Rectal smooth muscle tissue (tissue), 1 donor: ENCODE results near the gene ATG16L2.

ENCODE experiments used
- H3K27ac ChIP-seq: one replicate; pipeline ENCODE4 v1.7.0; 2013; ENCODE audit warnings: low read depth, low read length, inconsistent platforms
- H3K27me3 ChIP-seq: one replicate; pipeline ENCODE4 v1.7.0; 2013; ENCODE audit warnings: low read length; ENCODE audit not compliant: control insufficient read depth, insufficient read depth
- H3K36me3 ChIP-seq: one replicate; pipeline ENCODE4 v1.7.0; 2013; ENCODE audit warnings: low read length; ENCODE audit not compliant: control insufficient read depth, insufficient read depth
- H3K4me1 ChIP-seq: one replicate; pipeline ENCODE4 v1.7.0; 2013; ENCODE audit warnings: low read length; ENCODE audit not compliant: control insufficient read depth, insufficient read depth
- H3K4me3 ChIP-seq: one replicate; pipeline ENCODE4 v1.7.0; 2013; ENCODE audit warnings: low read length
- H3K9ac ChIP-seq: one replicate; pipeline ENCODE4 v1.7.0; 2013; ENCODE audit warnings: low read length

The ATG16L2 gene

DNA sequence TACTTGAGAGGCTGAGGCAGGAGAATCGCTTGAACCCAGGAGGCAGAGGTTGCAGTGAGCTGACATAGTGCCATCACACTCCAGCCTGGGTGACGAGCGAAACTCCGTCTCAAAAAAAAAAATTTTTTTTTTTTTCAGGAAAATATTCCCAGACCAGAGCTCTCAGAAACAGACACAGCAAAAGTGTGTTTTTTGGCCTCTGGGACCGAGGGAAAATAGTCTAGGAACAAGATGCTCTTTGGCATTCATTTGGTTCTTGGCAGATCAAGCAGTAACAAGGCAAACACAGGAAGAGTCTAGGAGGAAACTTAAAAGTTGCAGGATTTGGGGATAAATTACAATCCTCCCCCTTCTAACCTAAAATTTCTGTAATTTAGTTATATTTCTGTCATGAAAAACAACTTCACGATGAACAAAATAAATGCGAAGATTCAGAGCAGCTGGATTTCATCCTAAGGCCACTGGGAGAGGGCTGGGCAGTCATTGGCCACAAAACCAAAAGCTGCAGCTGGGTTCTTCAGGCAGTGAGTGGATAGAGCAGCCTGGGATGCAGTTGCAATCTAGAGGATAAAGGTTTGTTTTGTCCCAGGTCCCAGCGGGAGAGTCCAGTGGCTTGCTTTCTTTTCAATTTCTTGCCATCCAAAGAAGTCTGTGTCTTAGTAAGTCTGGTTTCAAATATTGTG, 19.7 kb downstream of the ATG16L2 start:
- no peaks in the 10 kb centered on the region for H3K4me1 ChIP-seq

DNA sequence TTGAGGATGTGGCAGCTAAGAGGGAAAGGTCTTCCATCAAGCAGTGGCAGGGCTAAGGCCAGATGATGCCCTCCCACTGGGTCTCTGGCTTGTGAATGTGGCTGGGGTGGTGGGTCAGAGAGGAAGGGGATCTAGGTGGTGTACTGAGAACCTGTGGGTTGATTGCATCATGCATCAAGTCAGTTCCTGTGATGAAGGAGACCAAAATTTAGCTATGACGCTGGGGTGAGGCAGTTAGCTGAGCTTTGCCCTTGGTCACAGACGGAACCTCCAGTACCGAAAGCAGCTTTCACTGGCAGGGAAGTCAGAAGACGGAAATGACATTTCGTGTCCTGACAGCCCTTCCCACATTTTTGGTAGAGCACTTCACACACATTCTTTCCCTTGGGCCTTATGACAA, 20.7 kb downstream of the ATG16L2 start:
- H3K4me1 ChIP-seq = no peaks in the 10 kb centered on the region
- peaks cover 5% of the 10 kb centered on the region for H3K36me3 ChIP-seq
- H3K9ac ChIP-seq = no peak overlapping the region
- H3K4me3 ChIP-seq = no peak overlapping the region
- no peaks in the 10 kb centered on the region for H3K27me3 ChIP-seq
- peak overlapping the region; percentile 1 for H3K27ac ChIP-seq

More for the DNA sequence above, 19.7 kb downstream of the ATG16L2 start:
- Histone ChIP-seq H3K9ac (no peak overlapping the region), H3K4me3 (no peak overlapping the region), H3K27ac (no peak overlapping the region), H3K36me3 (peaks cover 4% of the 10 kb centered on the region), H3K27me3 (no peaks in the 10 kb centered on the region)

DNA sequence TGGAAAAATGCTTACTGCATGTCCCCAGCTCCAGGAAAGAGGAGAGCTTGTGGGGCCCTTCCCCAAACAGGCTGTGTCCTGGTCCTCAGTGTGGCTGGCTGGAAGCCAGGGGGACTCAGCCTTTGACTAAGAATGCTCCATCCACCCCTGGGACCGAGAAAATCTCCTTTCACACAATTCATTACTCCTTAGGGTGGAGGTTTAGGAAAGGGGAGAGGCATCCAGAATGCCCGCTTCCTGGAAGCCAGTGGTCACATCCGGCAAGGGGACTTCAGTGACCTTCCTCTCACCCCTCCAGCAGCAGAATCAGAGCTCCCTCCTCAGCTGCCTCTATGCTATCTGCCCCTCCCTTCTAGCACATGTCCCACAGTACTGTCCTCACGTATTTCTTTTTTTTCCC, 21.9 kb downstream of the ATG16L2 start:
- Histone ChIP-seq H3K36me3 (peaks cover 10% of the 10 kb centered on the region), H3K4me1 (no peaks in the 10 kb centered on the region), H3K27me3 (no peaks in the 10 kb centered on the region), H3K27ac (no peak overlapping the region), H3K9ac (no peak overlapping the region), H3K4me3 (no peak overlapping the region)

DNA sequence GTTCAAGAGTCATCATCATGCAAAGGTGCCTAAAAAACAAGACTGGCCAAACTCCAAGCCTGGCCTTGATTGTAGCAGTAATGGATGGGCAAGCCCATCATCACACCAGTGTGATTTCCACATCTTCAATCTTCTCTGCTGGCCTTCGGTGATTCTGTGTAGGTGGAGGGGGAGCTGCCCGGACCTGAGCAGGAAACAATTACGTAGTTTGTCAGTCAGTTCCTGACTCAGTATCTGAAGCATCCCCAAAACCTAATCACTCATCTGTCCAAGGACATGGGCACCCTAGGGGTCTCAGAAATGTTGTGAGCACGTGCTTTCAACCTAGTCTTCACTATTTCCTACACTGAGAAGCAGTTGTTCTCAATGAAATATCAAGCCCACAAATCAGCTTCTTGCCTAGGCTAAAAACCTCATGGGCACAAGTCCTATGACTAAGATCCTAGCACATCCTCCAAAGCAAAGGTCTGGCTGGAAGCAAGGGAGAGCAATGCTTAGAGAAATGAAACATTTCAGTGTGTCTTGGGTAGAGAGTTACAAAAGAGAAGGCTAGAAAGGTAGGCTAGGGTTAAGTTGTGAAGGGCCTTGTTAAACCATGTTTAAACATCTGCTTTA, 24.6 kb downstream of the ATG16L2 start:
- Histone ChIP-seq H3K36me3 (peaks cover 13% of the 10 kb centered on the region), H3K4me3 (no peak overlapping the region), H3K27me3 (no peaks in the 10 kb centered on the region), H3K27ac (no peak overlapping the region), H3K4me1 (no peaks in the 10 kb centered on the region), H3K9ac (no peak overlapping the region)

DNA sequence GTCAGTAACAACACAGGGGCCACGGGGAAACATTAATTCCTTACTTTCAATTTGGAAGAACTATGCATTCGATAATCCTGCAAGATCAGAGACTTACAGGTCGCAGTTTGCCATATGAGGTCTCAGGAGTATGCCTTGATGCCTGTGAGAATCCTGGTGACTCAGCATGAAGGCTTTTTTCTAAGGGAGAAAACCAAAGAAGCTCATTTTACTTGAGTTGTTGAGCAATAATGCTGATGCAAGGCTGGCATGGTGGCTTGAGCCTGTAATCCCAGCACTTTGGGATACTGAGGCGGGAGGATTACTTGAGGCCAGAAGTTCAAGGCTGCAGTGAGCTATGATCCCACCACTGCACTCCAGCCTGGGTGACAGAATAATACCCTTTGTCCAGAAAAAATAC, 26.6 kb downstream of the ATG16L2 start:
- Histone ChIP-seq H3K4me3 (no peak overlapping the region), H3K4me1 (no peaks in the 10 kb centered on the region), H3K36me3 (peaks cover 13% of the 10 kb centered on the region), H3K27ac (no peak overlapping the region), H3K27me3 (no peaks in the 10 kb centered on the region), H3K9ac (no peak overlapping the region)

DNA sequence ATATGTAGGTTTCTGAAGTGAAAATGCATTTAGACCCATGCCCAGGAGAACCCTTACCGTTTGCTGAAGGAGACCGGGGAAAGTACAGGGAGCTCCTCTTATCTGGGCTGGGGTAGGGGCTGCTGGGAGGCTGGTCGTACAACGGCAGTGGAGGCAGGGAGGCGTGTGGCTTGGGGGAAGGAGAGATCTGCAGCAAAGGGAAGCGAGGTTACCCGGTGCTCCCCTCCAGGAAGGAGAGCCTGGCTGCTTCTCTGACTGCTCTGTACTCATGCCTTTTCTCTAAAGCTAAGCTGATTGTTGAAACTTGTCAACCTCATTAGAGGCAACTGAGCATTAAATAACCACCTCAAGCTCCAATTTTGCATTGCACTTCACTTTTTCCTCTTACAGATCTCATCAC, 27.2 kb downstream of the ATG16L2 start:
- Histone ChIP-seq H3K27ac (no peak overlapping the region), H3K4me1 (no peaks in the 10 kb centered on the region), H3K27me3 (no peaks in the 10 kb centered on the region), H3K36me3 (peaks cover 13% of the 10 kb centered on the region), H3K4me3 (no peak overlapping the region), H3K9ac (no peak overlapping the region)

DNA sequence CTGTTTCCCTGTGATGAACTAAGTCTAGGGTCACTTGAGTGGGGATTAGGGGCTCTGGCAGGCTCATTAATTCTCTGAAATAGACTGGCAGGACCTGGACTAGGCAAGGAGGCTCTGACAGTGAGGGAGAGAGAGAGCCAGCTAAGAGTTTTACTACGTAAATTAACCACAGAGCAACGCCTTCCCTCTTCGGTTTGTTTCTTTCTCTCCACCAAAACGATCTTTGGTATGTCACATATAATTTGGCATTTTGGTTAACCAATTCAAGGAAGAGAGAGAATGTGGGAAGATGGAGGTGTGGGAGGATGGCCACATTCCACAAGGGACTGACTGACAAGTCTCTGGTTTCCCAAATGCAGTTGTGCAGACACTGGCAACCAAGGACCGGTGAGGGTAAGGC, 27.9 kb downstream of the ATG16L2 start:
- H3K36me3 ChIP-seq = peaks cover 13% of the 10 kb centered on the region
- no peak overlapping the region for H3K27ac ChIP-seq
- no peak overlapping the region for H3K4me3 ChIP-seq
- H3K9ac ChIP-seq = no peak overlapping the region
- no peaks in the 10 kb centered on the region for H3K27me3 ChIP-seq
- H3K4me1 ChIP-seq = no peaks in the 10 kb centered on the region

DNA sequence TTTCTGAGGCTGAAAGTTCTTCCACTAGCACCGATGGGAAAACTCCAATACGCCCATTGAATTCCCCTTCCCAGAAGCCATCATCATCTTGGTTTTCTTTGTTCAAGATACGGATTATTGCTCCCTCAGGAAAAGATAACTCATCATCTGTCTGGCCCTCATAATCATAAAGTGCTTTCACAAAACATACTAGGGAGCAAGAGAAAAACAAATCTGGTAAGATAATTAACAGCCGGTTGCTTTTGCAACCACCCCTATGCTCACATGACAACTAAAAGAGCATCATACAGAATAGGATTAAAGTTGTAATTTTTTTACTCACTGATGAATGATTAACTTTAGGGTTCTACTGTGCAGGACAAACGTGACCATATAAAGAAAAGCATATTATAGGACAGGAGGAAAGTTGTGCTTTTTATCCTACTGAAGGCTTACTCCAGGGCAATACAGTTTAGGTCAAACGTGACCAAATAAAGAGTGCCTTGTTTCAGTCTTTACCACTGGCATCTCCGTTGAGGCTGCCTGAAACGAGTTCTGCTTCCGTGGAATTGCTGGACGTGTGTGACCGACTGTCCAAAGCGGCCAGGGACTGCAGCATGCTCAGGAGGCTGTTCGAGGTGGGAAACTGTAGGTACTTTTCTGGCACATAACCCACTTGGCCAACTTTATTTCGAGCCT, 28.6 kb downstream of the ATG16L2 start:
- H3K27me3 ChIP-seq = no peaks in the 10 kb centered on the region
- H3K4me3 ChIP-seq = no peak overlapping the region
- no peak overlapping the region for H3K9ac ChIP-seq
- no peaks in the 10 kb centered on the region for H3K4me1 ChIP-seq
- peaks cover 9% of the 10 kb centered on the region for H3K36me3 ChIP-seq
- H3K27ac ChIP-seq = no peak overlapping the region

DNA sequence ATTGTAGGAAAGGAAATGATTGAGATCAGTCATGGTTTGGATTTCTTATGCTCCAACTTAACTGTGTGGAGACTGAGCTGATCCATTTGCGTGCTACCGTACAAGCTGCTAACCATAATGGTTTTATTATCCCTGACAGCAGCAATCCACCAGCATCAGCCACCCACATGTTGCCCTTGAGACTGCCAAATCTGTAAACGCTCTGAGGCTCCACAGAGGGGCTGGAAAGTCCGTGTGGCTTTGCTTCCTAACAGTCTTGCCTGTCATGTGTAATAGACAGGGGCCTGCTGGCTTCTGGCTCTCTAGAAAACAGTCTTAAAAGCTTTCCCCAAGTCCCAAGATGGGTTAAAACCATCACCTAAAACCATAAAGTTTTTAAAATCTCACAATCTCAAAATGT, 30.1 kb downstream of the ATG16L2 start:
- no peaks in the 10 kb centered on the region for H3K4me1 ChIP-seq
- H3K4me3 ChIP-seq = no peak overlapping the region
- H3K27me3 ChIP-seq = no peaks in the 10 kb centered on the region
- no peak overlapping the region for H3K27ac ChIP-seq
- no peak overlapping the region for H3K9ac ChIP-seq
- H3K36me3 ChIP-seq = peaks cover 11% of the 10 kb centered on the region

DNA sequence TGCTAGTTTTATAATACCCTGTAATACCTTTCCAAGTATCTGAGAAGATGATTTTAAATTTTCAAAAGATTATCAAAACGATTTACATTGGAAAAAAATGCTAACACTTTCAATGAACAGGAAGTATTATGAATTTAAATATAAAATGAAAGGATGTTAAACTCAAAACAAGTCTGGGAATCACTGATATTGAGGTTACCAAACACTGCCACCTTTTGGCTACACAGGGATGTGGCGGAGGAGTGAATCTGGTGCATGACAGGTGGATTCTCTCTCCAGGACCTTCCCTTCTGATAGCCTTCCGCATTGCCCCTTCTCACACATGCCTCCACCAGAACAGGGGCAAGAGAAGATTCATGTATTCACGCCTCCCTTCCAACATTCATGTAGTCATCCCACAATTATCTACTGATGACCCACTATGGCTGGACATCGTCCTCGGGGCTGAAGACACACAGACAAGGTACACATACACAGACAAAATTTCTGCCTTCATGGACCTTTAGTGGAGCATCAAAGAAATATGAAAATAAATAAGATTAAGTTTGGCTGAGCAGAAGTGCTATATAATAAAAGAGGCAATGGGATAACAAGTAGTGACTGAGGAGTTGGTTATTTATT, 34.7 kb downstream of the ATG16L2 start:
- Histone ChIP-seq H3K9ac (no peak overlapping the region), H3K36me3 (peaks cover 4% of the 10 kb centered on the region), H3K4me1 (no peaks in the 10 kb centered on the region), H3K27me3 (no peaks in the 10 kb centered on the region), H3K4me3 (no peak overlapping the region), H3K27ac (no peak overlapping the region)

DNA sequence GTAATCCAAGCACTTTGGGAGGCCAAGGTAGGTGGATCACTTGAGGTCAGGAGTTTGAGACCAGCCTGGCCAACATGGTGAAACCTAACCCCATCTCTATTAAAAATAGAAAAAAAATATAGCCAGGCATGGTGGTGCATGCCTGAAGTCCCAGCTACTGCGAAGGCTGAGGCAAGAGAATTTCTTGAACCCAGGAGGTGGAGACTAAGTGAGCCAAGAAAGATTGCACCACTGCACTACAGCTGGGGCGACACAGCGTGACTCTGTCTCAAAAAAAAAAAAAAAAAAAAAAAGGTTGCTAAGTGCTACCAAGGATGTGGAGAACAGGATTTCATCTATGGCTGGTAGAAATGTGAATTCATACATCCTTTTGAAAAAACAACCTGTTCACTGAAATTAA, 36.6 kb downstream of the ATG16L2 start:
- no peak overlapping the region for H3K9ac ChIP-seq
- H3K36me3 ChIP-seq = peaks cover 4% of the 10 kb centered on the region
- H3K27me3 ChIP-seq = no peaks in the 10 kb centered on the region
- H3K4me3 ChIP-seq = no peak overlapping the region
- no peaks in the 10 kb centered on the region for H3K4me1 ChIP-seq
- H3K27ac ChIP-seq = no peak overlapping the region

DNA sequence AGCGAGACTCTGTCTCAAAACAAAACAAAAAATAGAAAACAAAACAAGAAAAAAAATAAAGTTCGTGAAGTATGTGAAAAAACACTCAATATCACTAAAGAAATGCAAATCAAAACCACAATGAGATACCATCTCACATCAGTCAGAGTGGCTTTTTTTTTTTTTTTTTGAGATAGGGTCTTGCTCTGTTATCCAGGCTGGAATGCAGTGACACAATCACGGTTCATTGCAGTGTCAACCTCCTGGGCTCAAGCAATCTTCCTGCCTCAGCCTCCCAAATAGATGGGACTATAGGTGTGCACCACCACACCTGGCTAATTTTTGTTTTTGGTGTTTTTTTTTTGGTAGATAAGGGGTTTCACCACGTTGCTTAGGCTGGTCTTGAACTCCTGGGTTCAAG, 37.5 kb downstream of the ATG16L2 start:
- Histone ChIP-seq H3K4me3 (no peak overlapping the region), H3K4me1 (peaks cover 7% of the 10 kb centered on the region), H3K27ac (no peak overlapping the region), H3K27me3 (no peaks in the 10 kb centered on the region), H3K36me3 (peaks cover 4% of the 10 kb centered on the region), H3K9ac (no peak overlapping the region)
